HG03378 (cell line): ENCODE data around the gene TBCE.
"Not testable (repeated sequence)": the region's sequence is repeated elsewhere in the genome, so short reads cannot be mapped to it uniquely, and the experiment has no call there.

Source experiments
- ATAC-seq: cut with Tn5 transposase; IDR thresholded peaks from one replicate; pipeline ENCODE4 v1.9.1; 2021; ENCODE audit warnings: mild to moderate bottlenecking, moderate library complexity; ENCODE audit not compliant: unreplicated experiment

The TBCE gene

DNA sequence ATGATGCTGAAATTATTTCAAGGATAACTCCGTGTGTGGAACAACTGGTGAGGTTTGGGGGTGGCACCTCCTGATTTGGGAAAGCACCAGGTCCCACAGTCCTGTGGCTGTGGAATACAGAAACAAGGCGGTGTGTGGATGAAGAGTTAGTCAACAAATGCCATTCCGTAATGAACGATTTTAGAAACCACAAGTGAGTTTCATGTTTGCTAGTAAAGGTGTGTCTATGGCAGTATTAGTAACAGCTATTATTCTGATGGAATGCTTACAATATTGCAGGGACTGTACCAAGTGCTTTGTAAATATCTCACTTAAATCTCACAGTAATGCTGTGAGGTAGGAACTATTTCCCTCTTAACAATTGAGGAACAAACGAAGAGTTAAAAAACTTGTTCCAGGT is 83.2 kb downstream of the TBCE start:
- ATAC-seq: no peak

DNA sequence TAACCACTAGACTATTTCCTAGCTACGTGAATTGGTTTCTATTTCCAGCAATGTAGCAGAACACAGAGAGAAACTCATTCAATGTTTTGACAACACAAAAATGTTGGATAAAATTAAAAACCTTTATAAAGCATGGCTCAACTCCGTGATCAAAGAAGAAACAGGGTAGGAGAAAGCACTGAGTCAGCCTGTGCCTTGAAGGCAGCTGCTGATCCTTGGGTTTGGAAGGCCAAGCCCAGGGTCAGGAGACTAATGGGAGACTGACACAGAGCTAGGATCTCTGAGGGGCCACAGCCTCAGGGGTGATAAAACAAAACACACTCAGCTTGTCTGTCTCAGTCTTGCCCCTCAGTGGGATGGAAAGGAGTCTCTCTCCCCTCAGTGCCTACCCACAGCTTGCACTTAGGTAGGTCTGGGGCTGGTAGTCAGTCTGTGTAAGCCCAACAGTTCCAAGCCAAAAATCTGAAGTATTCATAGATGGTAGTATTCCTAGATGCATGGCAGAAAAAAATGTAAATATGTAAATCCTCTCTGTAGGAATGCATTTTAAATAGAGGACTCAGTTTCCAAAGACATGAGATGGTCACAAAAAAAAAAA is 83.8 kb downstream of the TBCE start:
- no peak for ATAC-seq

DNA sequence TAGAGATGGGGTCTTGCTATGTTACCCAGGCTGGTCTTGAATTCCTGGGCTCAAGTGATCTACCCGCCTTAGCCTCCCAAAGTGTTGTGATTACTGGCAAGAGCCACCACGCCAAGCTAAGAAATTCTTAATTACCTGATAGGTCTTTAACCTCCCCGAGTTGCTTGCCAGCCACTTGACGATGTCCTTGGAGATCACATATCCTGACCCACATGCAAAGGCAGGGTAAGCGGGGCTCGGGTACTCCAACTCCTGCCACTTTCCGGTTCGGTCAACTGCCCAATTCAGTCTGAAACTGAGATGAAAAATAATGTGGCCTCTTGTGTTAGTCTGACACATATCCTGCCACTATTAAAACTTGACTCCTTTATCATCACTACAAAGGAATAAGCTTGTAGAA is 86.8 kb downstream of the TBCE start:
- ATAC-seq: no peak

DNA sequence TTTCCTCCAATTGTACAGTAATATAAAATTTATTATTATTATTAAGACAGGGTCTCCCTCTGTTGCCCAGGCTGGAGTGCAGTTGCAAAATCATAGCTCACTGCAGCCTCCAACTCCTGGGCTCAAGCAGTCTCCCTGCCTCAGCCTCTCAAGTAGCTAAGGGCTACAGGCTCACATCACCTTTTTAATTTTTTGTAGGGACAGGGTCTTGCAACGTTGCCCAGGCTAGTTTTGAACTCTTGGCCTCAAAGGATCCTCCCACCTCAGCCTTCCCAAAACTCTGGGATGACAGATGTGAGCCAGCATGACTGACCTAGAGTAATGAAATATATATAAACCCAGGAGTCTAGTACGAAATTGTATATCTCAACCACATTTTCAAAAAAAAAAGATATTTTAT is 87.9 kb downstream of the TBCE start:
- ATAC-seq: no peak

DNA sequence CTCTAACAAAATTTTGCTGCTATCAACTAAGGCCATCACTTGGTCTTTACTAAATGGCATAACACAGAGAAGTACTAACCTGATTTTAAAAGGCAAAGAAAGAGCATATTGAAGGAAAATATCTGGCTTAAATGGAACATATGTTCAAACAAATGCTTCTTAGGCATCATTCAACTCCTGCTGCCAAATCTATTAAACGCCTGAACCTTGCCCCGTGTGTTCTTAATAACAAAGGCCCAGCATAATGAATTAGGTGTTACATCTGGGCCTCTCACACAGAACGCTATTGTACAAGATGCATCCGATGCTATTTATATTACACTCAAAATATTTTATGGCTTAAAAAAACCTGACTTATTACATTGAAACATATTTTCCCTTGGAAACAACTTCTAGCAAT is 88.6 kb downstream of the TBCE start:
- ATAC-seq: no peak

DNA sequence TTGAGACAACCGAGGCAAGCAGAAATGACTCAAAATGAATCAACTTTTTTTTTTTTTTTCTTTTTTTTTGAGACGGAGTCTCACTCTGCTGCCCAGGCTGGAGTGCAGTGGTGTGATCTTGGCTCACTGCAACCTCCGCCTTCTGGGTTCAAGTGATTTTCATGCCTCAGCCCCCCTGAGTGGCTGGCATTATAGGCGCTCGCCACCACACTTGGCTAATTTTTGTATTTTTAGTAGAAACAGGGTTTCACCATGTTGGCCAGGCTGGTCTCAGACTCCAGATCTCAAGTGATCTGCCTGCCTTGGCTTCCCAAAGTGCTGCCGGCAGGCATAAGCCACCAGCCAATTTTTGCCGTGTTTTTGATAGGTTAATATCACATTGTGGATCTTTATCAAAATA is 90.6 kb downstream of the TBCE start:
- ATAC-seq: not testable (repeated sequence)

DNA sequence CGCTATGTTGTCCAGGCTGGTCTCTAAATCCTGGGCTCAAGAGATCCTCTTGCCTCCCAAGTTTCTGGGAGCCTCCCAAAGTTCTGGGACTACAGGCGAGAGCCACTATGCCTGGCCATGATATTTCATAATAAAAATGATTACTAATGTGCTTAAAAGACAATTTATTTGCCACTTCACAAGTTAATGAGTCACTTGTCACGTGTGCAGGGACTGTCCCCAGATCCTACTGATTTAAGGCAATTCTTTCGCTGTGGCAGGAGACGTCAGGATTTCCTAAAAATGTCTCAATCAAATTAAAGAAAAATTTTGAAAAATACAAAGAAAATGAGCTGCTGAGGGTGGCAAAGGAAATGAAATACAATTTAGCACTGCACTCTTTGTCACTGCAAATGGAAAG is 93.5 kb downstream of the TBCE start:
- no peak for ATAC-seq

DNA sequence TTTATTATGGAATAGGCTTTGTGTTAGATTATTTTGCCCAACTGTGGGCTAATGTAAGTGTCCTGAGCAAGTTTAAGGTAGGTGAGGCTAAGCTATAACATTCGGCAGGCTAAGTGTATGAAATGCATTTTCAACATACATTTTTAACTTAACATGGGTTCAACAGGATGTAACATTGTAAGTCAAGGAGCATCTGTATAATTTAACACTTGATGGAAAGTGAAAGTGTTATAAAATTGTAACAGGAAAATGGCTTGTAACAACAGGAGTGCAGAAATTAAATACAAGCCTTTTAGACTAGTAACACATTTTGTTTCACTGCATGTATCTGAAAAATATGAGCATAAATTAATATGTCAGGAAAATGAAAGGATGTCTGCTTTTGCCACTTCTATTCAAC is 94.7 kb downstream of the TBCE start:
- ATAC-seq: no peak

DNA sequence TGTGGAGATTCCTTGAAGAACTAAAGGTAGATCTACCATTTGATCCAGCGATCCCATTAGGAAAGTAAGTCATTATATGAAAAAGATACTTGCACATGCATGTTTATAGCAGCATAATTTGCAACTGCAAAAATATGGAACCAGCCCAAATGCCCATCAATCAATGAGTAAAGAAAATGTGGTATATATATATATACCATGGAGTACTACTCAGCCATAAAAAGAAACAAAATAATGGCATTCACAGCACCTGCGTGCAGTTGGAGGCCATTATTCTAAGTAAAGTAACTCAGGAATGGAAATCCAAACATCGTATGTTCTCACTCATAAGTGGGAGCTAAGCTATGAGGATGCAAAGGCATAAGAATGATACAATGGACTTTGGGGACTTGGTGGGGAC is 95.6 kb downstream of the TBCE start:
- not testable (repeated sequence) for ATAC-seq

DNA sequence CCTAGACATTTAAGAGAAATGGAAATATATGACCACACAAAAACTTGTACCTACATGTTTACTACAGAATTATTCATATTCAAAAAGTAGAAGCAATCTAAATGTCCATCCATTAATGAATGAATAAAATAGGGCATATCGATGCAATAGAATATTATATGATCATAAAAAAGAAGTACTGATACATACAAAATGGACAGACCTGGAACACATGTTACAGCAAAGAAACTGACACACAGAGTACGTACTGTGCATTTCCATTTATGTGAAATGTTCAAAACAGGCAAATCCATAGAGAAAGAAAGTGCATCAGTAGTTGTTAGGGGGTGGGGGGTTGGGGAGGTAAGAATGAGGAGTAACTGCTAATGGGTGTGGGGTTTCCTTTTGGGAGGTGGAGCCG is 97.8 kb downstream of the TBCE start:
- no peak for ATAC-seq

DNA sequence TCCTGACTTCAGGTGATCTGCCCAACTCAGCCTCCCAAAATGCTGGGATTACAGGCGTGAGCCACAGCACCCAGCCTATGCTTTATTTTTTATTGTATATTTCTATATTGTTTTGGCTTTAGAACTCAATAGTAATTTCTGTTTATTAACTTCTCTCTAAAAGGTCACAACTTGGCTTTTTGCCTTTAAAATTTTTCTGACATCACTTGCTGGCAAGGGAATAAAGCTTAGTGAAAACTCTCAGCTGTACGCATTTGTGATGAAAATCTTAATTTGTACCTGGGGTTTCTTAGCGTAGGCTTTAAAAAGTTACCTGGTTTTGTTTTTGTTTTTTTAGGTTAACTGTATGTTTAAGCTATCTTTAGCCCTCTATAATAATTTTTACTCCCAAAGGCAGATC is 100.8 kb downstream of the TBCE start:
- no peak for ATAC-seq

DNA sequence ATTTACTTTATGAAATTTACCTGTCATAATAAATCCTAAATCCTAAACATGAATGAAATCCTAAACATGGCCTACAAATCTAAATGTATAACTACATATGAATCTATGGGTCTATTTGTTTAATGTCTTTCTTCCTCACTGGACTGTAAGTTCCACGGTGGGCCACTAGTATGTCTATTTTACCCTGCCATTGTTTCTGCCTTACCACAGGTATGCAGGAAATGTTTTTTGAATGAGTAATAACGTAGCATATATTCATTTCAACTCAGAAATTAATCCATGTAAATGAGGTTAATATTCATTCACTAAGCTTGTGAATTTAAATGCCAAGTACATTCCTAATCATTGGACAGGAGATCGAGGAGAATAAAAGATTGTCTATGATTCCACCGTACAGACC is 101.7 kb downstream of the TBCE start:
- ATAC-seq: no peak

DNA sequence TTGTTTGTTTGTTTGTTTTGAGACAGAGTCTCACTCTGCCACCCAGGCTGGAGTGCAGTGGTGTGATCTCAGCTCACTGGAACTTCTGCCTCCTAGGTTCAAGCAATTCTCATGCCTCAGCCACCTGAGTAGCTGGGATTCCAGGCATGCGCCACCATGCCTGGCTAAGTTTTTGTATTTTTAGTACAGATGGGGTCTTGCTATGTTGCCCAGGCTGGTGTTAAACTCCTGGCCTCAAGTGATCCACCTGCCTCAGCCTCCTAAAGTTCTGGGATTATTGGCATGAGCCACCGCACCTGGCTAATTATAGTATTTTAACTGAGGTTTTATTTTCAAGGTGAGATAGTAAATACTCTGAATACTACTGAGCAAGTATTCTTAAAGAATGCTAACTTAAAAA is 102.7 kb downstream of the TBCE start:
- not testable (repeated sequence) for ATAC-seq

DNA sequence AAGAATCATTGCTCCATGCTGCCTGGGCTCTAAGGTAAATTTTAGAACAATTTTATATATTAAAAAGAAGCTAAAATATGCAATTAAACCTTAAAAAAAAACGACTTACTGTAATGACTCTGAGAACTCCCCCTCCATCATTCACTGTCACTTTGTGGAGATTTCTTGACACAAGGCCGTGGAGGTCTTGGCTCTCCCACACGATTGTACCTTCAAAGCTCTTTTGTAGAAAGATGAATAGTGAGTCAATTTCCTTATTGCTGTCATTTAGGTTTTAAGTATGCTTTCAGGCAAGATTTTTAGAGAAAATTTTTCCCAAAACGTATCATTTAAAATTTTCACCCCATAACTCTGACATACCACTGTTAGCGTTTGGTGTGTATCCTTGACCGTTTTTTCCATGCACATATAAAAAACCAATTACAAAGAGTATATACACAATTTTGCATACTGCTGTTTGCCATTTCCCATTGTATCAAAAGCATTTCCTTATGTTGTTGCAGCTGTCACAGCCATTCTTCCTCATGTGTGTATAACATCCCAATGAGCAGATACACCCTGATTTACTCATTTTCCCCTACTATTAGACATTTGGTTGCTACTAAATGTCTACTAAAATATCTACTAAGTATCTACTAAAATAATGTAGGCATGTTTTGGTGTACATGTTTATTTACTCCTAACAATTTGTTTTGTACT is 103.7 kb downstream of the TBCE start:
- no peak for ATAC-seq

DNA sequence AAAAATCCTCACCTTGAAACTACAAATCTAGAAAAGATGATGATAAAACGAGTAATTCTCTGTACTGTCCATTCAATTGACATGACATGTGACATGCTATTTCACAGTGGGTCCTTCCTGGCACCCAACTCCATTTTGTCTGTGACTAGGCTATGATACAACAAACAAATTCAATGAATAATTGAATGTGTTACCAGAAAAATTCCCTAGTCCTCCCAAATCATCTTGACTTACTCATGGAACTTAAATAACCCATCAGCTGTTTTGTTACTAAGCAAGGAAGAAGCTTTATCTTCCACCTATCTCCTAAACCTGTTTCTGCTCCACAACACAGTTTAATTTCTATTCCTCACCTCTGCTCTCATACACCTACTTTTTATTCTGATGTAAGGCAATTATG is 106.6 kb downstream of the TBCE start:
- no peak for ATAC-seq

DNA sequence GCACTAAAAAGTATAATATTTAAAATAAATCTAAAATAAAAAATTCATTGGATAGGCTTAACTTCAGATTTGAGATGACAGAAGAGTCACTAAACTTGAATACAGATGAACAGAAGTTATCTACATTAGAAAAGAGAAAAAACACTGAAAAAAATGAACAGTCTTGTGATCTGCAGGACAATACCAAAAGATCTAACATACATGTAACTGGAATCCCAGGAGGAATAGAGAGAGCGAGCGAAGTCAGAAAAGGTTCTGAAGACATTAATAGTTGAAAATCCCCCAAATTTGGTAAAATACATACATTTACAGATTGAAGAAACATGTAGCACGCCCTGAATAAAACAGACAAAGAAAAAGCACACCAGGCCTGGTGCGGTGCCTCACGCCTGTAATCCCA is 115.9 kb downstream of the TBCE start:
- ATAC-seq: no peak

DNA sequence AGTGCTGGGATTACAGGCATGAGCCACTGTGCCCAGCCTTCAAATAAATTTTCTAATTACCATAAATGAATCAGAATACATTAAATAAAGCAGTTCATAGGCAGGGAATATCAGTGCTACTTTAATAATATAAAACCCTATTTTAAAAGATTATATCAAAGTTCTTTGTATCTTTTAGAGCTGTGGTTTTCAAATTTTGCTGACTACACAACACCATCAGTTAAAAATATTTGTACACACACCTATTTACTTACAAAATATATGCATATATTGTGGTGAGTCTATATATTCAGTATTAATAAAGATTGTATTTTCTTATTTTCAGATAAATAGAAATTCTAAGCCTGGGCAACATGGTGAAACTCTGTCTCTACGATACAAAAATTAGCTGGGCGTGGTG is 118.3 kb downstream of the TBCE start:
- no peak for ATAC-seq

DNA sequence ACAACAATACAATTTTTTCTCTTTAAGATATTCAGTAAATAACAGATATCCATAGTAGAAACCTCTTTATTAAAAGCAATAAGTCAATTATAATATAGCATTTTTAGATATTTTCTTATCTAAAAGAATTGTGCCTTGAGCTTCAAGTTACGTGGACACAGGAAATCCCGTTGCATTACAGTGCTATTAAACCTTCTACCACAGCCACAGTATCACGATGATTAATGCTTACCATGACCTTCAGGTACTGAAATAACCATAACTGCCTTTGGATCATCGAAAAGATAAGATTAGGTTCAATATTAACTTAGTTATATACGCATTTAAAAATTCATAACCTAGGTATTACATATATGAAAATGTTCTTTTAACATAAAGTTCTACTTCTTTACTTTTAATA is 119.1 kb downstream of the TBCE start:
- ATAC-seq: no peak

DNA sequence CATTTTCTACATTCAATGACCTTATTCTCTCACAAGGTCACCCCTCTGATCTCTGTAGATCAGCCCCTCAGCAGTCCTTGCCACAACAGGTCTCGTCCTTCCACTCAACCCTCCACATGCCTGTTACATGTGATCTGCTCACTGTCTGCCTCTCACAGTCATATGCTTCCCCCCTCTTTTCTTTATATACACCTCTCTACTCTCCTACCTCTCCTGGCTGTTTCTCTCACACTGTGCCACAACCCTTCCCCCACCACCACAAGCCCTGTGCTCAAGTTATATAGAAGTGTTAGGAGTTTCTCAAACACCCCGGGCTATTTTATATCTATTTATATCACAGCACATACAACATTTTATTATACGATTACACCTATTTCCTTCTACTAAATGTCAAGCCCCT is 124.4 kb downstream of the TBCE start:
- no peak for ATAC-seq

DNA sequence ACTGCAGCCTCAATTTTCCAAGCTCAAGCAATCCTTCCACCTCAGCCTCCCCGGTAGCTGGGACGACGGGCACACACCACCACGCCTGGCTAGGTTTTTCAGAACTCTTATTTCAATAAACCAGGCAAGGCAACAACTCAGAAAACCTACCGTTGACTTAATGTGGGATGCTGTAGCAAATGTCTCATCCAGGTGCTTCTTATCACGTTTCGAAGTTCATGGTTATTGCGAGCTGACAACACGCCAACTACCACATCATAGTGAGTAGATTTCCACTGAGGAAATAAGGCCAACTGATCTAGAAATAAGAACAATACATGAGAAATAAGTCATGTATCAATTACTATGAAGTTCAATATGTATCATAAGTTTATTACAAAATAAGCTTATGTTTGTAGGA is 127.3 kb downstream of the TBCE start:
- ATAC-seq: no peak

DNA sequence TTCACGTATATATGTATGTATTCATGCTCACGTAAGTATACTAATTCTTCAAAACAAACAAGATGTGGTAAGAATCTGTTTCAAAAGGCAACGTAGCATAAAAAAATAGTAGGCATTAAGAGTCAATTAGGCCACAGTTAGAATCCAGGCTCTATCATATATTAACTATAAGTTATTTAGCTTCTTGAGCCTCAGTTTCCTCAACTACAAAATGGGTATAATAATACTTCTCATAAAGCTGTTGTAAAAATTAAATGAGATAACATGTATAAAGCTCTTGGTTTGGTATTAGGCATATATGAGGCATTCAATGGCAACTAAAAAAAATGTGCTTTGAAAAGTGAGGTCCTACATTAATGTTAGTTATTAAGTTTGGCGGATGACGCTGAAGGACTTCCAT is 127.8 kb downstream of the TBCE start:
- ATAC-seq: no peak

DNA sequence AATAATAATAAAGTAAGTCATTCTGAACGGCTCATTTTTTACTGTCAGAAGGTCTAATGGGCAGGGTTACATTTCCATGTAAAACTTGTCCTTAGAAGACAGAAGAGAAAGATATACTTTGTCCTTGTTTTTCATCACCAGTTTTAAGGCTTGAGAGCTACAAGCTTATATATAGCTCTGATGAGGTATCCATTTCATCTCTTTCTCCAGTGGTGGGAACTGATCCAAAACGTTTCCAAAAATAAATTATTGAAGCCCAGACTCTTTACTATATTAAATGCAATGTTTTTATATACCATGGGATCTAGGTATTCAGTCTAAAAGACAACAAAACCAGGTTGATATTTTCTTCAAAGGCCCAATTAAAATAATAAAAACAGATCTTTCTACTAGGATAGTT is 128.3 kb downstream of the TBCE start:
- no peak for ATAC-seq

DNA sequence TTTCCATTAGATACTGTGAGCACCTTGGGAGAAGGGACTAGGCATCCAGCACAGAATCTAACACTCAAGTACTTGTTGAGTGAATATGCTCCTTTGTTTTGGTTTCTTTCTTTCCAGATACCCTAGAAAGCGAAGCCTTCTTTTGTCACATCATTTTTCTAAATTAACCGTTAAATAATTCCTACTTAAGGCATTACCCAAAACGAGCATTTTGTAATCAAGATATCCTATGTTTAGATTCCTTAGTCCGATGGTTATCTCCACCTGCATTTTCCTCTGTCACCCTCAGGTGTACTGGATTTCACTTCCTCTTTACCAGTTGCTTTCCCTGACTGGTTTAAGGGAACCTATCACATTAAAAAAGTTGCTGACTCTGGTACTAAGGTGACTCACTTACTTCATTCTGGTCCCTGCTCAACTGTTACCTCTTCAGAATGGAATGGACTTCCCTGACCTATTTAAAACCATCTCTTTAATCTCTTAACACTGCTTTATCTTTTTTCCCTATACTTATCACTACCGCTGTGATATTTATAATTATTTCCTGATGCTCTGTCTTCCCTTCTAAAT is 133.8 kb downstream of the TBCE start:
- no peak for ATAC-seq
